ENCODE results near the gene CSGALNACT2. TPM values are rescaled to one million over a fixed set of nuclear protein-coding genes. Genes with fewer than 3 reads are reported as not detected.

Gene CSGALNACT2
- total RNA-seq, 2 experiments from 2014 or later, result 25.6 to 27.1 TPM

- H3K27ac Mint-ChIP-seq, result peak overlapping the region; percentile 77
- intact Hi-C loops (cut with micrococcal nuclease), result loop anchor here (1.0 to 2.0 kb wide), 7 partner anchors 8 to 483 kb away; partner anchors contain the start of gene ZNF33B
- no peak overlapping the region for H3K4me3 Mint-ChIP-seq
- H3K4me1 Mint-ChIP-seq (ENCODE audit: low read depth), result peaks cover 16% of the 10 kb centered on the region
- H3K27me3 Mint-ChIP-seq (ENCODE audit: low read depth), result no peaks in the 10 kb centered on the region
- CTCF ChIA-PET, result interaction anchor here (1.0 to 2.1 kb wide), 4 partner anchors 11 to 82 kb away, joined by 3 to 9 read pairs (median 4); no protein-coding TSS in a partner anchor
- H3K36me3 Mint-ChIP-seq (ENCODE audit: low read depth), result no peaks in the 10 kb centered on the region
- no peaks in the 10 kb centered on the region for H3K9me3 Mint-ChIP-seq
- DNase-seq, result peak; percentile 43
Observed at GRCh38 chr10:43121444-43121843, 16.8 kb upstream of the CSGALNACT2 start.

- Mint-ChIP-seq H3K36me3 (ENCODE audit: low read depth) (no peaks in the 10 kb centered on the region), H3K27ac (no peak overlapping the region), H3K9me3 (no peaks in the 10 kb centered on the region), H3K4me3 (no peak overlapping the region), H3K27me3 (ENCODE audit: low read depth) (no peaks in the 10 kb centered on the region), H3K4me1 (ENCODE audit: low read depth) (peaks cover 16% of the 10 kb centered on the region)
- intact Hi-C loops (cut with micrococcal nuclease), result no loop called here
- DNase-seq, result no peak
- CTCF ChIA-PET, result interaction anchor here (1.7 to 2.1 kb wide), 2 partner anchors 10 to 16 kb away, joined by 5 to 9 read pairs; no protein-coding TSS in a partner anchor
Observed at GRCh38 chr10:43122096-43122495, 16.1 kb upstream of the CSGALNACT2 start.

GRCh38 chr10:43122826-43123225, 15.4 kb upstream of the CSGALNACT2 start:
- intact Hi-C loops (cut with micrococcal nuclease), result no loop called here
- no peak for DNase-seq
- no peaks in the 10 kb centered on the region for H3K9me3 Mint-ChIP-seq
- H3K27me3 Mint-ChIP-seq (ENCODE audit: low read depth), result no peaks in the 10 kb centered on the region
- CTCF ChIA-PET, result no interaction called here
- H3K27ac Mint-ChIP-seq, result no peak overlapping the region
- peaks cover 18% of the 10 kb centered on the region for H3K4me1 Mint-ChIP-seq (ENCODE audit: low read depth)
- no peak overlapping the region for H3K4me3 Mint-ChIP-seq
- H3K36me3 Mint-ChIP-seq (ENCODE audit: low read depth), result no peaks in the 10 kb centered on the region

GRCh38 chr10:43123361-43124093, 14.7 kb upstream of the CSGALNACT2 start:
- CTCF ChIA-PET, result no interaction called here
- no peak for DNase-seq
- intact Hi-C loops (cut with micrococcal nuclease), result no loop called here
- Mint-ChIP-seq H3K9me3 (no peaks in the 10 kb centered on the region), H3K4me1 (ENCODE audit: low read depth) (peaks cover 18% of the 10 kb centered on the region), H3K27ac (no peak overlapping the region), H3K4me3 (no peak overlapping the region), H3K36me3 (ENCODE audit: low read depth) (no peaks in the 10 kb centered on the region), H3K27me3 (ENCODE audit: low read depth) (no peaks in the 10 kb centered on the region)

GRCh38 chr10:43124094-43124521, 14.1 kb upstream of the CSGALNACT2 start:
- no peak overlapping the region for H3K27ac Mint-ChIP-seq
- intact Hi-C loops (cut with micrococcal nuclease), result no loop called here
- H3K4me3 Mint-ChIP-seq, result no peak overlapping the region
- no peaks in the 10 kb centered on the region for H3K36me3 Mint-ChIP-seq (ENCODE audit: low read depth)
- no peaks in the 10 kb centered on the region for H3K27me3 Mint-ChIP-seq (ENCODE audit: low read depth)
- CTCF ChIA-PET, result no interaction called here
- no peak for DNase-seq
- peaks cover 21% of the 10 kb centered on the region for H3K4me1 Mint-ChIP-seq (ENCODE audit: low read depth)
- no peaks in the 10 kb centered on the region for H3K9me3 Mint-ChIP-seq

- Mint-ChIP-seq H3K9me3 (no peaks in the 10 kb centered on the region), H3K36me3 (ENCODE audit: low read depth) (no peaks in the 10 kb centered on the region), H3K4me1 (ENCODE audit: low read depth) (peaks cover 28% of the 10 kb centered on the region), H3K27me3 (ENCODE audit: low read depth) (no peaks in the 10 kb centered on the region), H3K4me3 (no peak overlapping the region), H3K27ac (no peak overlapping the region)
- DNase-seq, result no peak
- intact Hi-C loops (cut with micrococcal nuclease), result no loop called here
- CTCF ChIA-PET, result no interaction called here
Observed at GRCh38 chr10:43124574-43125273, 13.5 kb upstream of the CSGALNACT2 start.

GRCh38 chr10:43125274-43125845, 12.9 kb upstream of the CSGALNACT2 start:
- Mint-ChIP-seq H3K4me1 (ENCODE audit: low read depth) (peaks cover 26% of the 10 kb centered on the region), H3K9me3 (no peaks in the 10 kb centered on the region), H3K36me3 (ENCODE audit: low read depth) (no peaks in the 10 kb centered on the region), H3K27ac (no peak overlapping the region), H3K27me3 (ENCODE audit: low read depth) (no peaks in the 10 kb centered on the region), H3K4me3 (no peak overlapping the region)
- CTCF ChIA-PET, result no interaction called here
- no peak for DNase-seq
- intact Hi-C loops (cut with micrococcal nuclease), result no loop called here

- Mint-ChIP-seq H3K4me3 (no peak overlapping the region), H3K9me3 (no peaks in the 10 kb centered on the region), H3K27ac (no peak overlapping the region), H3K27me3 (ENCODE audit: low read depth) (no peaks in the 10 kb centered on the region), H3K36me3 (ENCODE audit: low read depth) (no peaks in the 10 kb centered on the region), H3K4me1 (ENCODE audit: low read depth) (peaks cover 19% of the 10 kb centered on the region)
- CTCF ChIA-PET, result interaction anchor here (0.6 kb wide), 1 partner anchor 209 kb away, joined by 3 read pairs; no protein-coding TSS in a partner anchor
- DNase-seq, result no peak
- intact Hi-C loops (cut with micrococcal nuclease), result no loop called here
Observed at GRCh38 chr10:43125881-43126731, 12.1 kb upstream of the CSGALNACT2 start.

GRCh38 chr10:43126759-43127424, 11.4 kb upstream of the CSGALNACT2 start:
- CTCF ChIA-PET, result no interaction called here
- intact Hi-C loops (cut with micrococcal nuclease), result no loop called here
- H3K36me3 Mint-ChIP-seq (ENCODE audit: low read depth), result no peaks in the 10 kb centered on the region
- peaks cover 11% of the 10 kb centered on the region for H3K4me1 Mint-ChIP-seq (ENCODE audit: low read depth)
- no peaks in the 10 kb centered on the region for H3K9me3 Mint-ChIP-seq
- H3K4me3 Mint-ChIP-seq, result no peak overlapping the region
- H3K27ac Mint-ChIP-seq, result no peak overlapping the region
- H3K27me3 Mint-ChIP-seq (ENCODE audit: low read depth), result no peaks in the 10 kb centered on the region
- no peak for DNase-seq

- Mint-ChIP-seq H3K27me3 (ENCODE audit: low read depth) (no peaks in the 10 kb centered on the region), H3K4me1 (ENCODE audit: low read depth) (peaks cover 11% of the 10 kb centered on the region), H3K4me3 (no peak overlapping the region), H3K36me3 (ENCODE audit: low read depth) (no peaks in the 10 kb centered on the region), H3K9me3 (no peaks in the 10 kb centered on the region), H3K27ac (no peak overlapping the region)
- DNase-seq, result no peak
- intact Hi-C loops (cut with micrococcal nuclease), result no loop called here
- CTCF ChIA-PET, result no interaction called here
Observed at GRCh38 chr10:43127442-43127841, 10.8 kb upstream of the CSGALNACT2 start.

GRCh38 chr10:43128331-43128730, 9.9 kb upstream of the CSGALNACT2 start:
- intact Hi-C loops (cut with micrococcal nuclease), result no loop called here
- Mint-ChIP-seq H3K36me3 (ENCODE audit: low read depth) (no peaks in the 10 kb centered on the region), H3K27ac (no peak overlapping the region), H3K4me3 (no peak overlapping the region), H3K27me3 (ENCODE audit: low read depth) (no peaks in the 10 kb centered on the region), H3K4me1 (ENCODE audit: low read depth) (peaks cover 11% of the 10 kb centered on the region), H3K9me3 (no peaks in the 10 kb centered on the region)
- CTCF ChIA-PET, result interaction anchor here (1.3 kb wide), 1 partner anchor 77 kb away, joined by 5 read pairs; no protein-coding TSS in a partner anchor
- no peak for DNase-seq

Measured in activated naive CD4-positive, alpha-beta T cell treated with anti-CD3 and anti-CD28 coated beads for 36 hours (primary cell).